Right cardiac atrium (tissue), 5 donors: Measurements from ENCODE around the gene ATP12A. TPM values are rescaled to one million over a fixed set of nuclear protein-coding genes. Genes with fewer than 3 reads are reported as not detected.

ENCODE experiments used
- ATAC-seq, 2 donors: fragments of 200-7000 bp; cut with Tn5 transposase; one replicate each; pipeline versions ENCODE4 v1.8.0 to v1.9.1; 2020; ENCODE audit warnings: moderate library complexity in 2 of 2, mild to moderate bottlenecking in 1 of 2
- DNase-seq, 3 donors: peaks; one replicate each; pipeline ENCODE4 v3.0.0-alpha.2; 2020
- H3K27ac ChIP-seq: one replicate; pipeline ENCODE4 v1.5.1; 2013; ENCODE audit warnings: mild to moderate bottlenecking, low read length, control low read depth, moderate library complexity
- H3K27me3 ChIP-seq: one replicate; pipeline ENCODE4 v1.6.1; 2013; ENCODE audit not compliant: control insufficient read depth, insufficient read depth
- H3K4me1 ChIP-seq: one replicate; pipeline ENCODE4 v1.6.1; 2013; ENCODE audit warnings: low read length; ENCODE audit not compliant: control insufficient read depth, insufficient read depth
- H3K4me3 ChIP-seq: one replicate; pipeline ENCODE4 v1.5.1; 2013; ENCODE audit warnings: low read length, control low read depth
- H3K9me3 ChIP-seq: one replicate; pipeline ENCODE4 v1.6.1; 2013; ENCODE audit warnings: low read length; ENCODE audit not compliant: control insufficient read depth
- WGBS: extraction: QIAGEN DNeasy Blood & Tissue Kit; methylation state at CpG from one replicate; pipeline ENCODE4 v1.1.7; 2013; 5-methylcytosine and 5-hydroxymethylcytosine counted together
- intact Hi-C, 4 donors: fragments of 100-400 bp; cut with DNase I; formaldehyde crosslinking; loops; one replicate each; pipeline versions ENCODE4 v1.11.0 to v1.14.0; 2022 to 2023
- polyA plus RNA-seq: library from polyadenylated mRNA; stranded (reverse); fragments of 200-250 nt; gene quantifications from one replicate; pipeline ENCODE4 v1.2.3, GENCODE V29; 2013
- total RNA-seq, 4 donors: library from RNA; stranded (reverse); fragmentation: NEBNext Ultra II Directional; extraction: Animal tissue kit (Norgen Biotek cat#: 25700); gene quantifications; one replicate each; pipeline ENCODE4 v1.2.1, GENCODE V29; 2021
- donor health status: healthy with polysubstance abuse.
- donor health status: DM: no; HTN: yes; CAD: no.
- donor health status: DM: no; HTN: no; CAD: no.
- donor health status: DM: no; HTN: yes; CAD: no; lungs with severe emphysema.
- donor health status: DM: yes; HTN: yes; CAD: no.

ATP12A gene
- total and polyA plus RNA-seq, 5 donors = not detected

- Histone ChIP-seq H3K9me3 (no peaks in the 10 kb centered on the region), H3K27me3 (no peaks in the 10 kb centered on the region), H3K27ac (no peak overlapping the region), H3K4me3 (no peak overlapping the region), H3K4me1 (no peaks in the 10 kb centered on the region)
- intact Hi-C loops = no loop called here
- WGBS = 89% methylated on average over 14 of the region's 14 CpGs
- ATAC-seq (no peak), DNase-seq (no peak)
Measured at GRCh38 chr13:24648983-24649687, 31.1 kb upstream of the ATP12A start.

DNA sequence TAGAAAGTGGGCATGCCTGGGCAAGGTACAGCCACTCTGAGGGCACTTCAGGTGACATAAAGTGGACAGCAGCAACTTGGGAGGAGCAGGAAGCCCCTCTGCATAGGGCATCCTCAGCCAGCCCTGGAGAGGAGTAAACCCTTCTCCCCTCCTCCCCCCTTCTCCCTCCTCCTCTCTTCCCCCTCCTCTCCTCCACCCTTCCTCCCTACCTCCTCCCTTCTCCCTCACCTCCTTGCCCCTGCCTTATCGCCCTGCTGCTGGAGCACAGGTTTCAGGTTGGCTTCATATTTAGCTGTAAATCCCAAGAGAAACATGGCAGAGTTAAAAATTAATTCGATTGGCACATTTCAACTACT lies 30.5 kb upstream of the ATP12A start:
- H3K9me3 ChIP-seq = no peaks in the 10 kb centered on the region
- no peak overlapping the region for H3K27ac ChIP-seq
- ATAC-seq (no peak), DNase-seq (no peak)
- no peak overlapping the region for H3K4me3 ChIP-seq
- H3K27me3 ChIP-seq = no peaks in the 10 kb centered on the region
- intact Hi-C loops = no loop called here
- WGBS = 73% methylated on average over 2 of the region's 2 CpGs
- H3K4me1 ChIP-seq = no peaks in the 10 kb centered on the region

DNA sequence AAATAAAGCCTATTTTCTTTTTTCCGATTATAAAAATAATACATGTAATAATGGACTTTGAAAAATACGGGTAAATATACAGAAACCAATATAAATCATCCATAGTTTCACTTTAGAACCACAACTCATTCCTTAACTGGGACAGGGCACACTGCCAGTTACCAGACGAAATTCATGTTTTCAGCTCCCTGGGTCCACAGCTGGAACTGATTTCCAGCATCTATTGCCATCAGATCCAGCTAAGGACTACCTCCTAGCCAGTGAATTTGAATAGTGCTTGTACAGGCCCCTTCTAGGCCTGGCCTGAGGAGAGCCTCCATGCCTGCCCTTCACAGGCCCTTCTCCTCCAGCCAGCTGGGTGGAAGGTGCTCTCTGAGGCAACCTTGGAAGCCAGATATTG lies 30.0 kb upstream of the ATP12A start:
- no peak overlapping the region for H3K27ac ChIP-seq
- H3K4me1 ChIP-seq = no peaks in the 10 kb centered on the region
- intact Hi-C loops = no loop called here
- no peaks in the 10 kb centered on the region for H3K9me3 ChIP-seq
- DNase-seq = no peak
- WGBS = 72% methylated on average over 3 of the region's 3 CpGs
- ATAC-seq = no peak
- H3K27me3 ChIP-seq = no peaks in the 10 kb centered on the region
- H3K4me3 ChIP-seq = no peak overlapping the region

DNA sequence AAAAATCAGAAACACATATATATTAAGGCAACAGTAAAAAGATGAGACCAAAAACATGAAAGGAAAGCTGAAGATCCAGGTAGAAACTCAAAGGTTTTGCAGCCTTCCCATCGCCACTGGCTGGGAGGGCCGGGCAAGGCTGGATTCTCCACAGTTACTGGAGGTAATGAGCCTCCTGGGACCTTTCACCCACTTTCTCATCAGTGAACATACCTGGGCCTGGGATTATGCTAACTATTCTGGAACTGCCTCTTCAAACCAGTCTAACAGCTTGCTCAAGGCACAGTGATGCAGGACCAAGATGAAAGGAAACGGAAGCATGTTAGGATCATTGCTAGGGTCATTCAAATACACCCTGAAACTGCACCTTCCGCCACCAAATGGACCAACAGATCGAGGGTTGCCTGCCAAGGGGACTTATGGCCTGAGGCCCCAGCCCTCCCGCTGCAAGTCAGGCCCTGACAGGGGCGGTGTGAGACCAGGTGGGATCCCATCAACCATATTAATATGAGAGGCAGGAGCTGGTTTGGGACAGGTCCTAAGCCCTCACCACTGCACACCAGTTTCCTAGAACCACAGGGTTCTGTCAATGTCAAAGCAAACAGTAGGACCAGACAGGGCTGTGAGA lies 28.4 kb upstream of the ATP12A start:
- Histone ChIP-seq H3K9me3 (no peaks in the 10 kb centered on the region), H3K4me1 (no peaks in the 10 kb centered on the region), H3K27me3 (no peaks in the 10 kb centered on the region), H3K27ac (no peak overlapping the region), H3K4me3 (no peak overlapping the region)
- ATAC-seq (peak in 1 of 2 donors; percentile 26), DNase-seq (no peak)
- intact Hi-C loops = no loop called here
- WGBS = 91% methylated on average over 7 of the region's 7 CpGs

DNA sequence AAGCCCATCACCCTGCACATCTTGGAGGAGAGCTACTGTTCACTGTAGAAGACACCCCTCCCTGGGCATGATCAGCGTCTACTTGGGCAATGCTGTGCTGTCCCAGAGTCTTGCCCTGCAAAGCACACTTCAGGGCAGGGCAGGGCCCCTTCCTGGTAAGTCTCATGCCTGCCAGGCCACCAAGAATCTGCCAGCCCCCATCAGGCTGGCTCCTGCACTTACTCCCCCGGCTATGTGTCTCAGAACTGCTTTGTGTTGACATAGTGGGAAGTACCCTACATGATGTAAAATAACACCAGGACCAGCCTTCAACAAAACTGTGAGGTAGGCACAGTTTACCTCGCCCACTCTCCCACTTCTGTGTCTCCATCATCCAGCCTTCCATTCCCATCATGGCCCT lies 27.8 kb upstream of the ATP12A start:
- Histone ChIP-seq H3K9me3 (no peaks in the 10 kb centered on the region), H3K4me3 (no peak overlapping the region), H3K27ac (no peak overlapping the region), H3K4me1 (no peaks in the 10 kb centered on the region), H3K27me3 (no peaks in the 10 kb centered on the region)
- ATAC-seq (no peak), DNase-seq (no peak)
- 92% methylated on average over 3 of the region's 3 CpGs for WGBS
- intact Hi-C loops = no loop called here

- no peak overlapping the region for H3K4me3 ChIP-seq
- ATAC-seq = no peak
- H3K4me1 ChIP-seq = no peaks in the 10 kb centered on the region
- no peak overlapping the region for H3K27ac ChIP-seq
- H3K27me3 ChIP-seq = no peaks in the 10 kb centered on the region
- no peak for DNase-seq
- WGBS = 59% methylated on average over 7 of the region's 7 CpGs
- intact Hi-C loops = no loop called here
- no peaks in the 10 kb centered on the region for H3K9me3 ChIP-seq
Measured at GRCh38 chr13:24654741-24655140, 25.5 kb upstream of the ATP12A start.

DNA sequence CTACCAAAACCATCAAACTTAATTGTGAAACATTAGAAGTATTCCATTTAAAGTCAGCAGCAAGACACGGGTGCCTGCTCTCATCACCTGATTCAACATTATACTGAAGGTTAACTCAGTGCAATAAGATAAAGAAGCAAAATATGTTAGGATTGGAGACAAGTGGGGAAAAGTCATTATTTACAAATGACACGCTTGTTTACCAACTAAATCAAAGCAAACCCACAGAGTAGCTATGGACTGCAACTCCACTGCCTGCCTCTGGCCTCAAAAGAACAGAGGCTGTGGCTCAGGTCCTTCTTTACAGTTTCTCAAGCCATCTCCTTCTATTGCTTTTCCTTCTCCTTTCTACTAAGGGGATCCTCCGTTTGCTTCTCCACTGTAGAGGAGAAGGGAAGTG lies 21.0 kb upstream of the ATP12A start:
- H3K27me3 ChIP-seq = no peaks in the 10 kb centered on the region
- no peak overlapping the region for H3K4me3 ChIP-seq
- no peak overlapping the region for H3K27ac ChIP-seq
- WGBS = 70% methylated on average over 3 of the region's 3 CpGs
- H3K4me1 ChIP-seq = no peaks in the 10 kb centered on the region
- ATAC-seq (no peak), DNase-seq (no peak)
- no peaks in the 10 kb centered on the region for H3K9me3 ChIP-seq
- intact Hi-C loops = no loop called here

DNA sequence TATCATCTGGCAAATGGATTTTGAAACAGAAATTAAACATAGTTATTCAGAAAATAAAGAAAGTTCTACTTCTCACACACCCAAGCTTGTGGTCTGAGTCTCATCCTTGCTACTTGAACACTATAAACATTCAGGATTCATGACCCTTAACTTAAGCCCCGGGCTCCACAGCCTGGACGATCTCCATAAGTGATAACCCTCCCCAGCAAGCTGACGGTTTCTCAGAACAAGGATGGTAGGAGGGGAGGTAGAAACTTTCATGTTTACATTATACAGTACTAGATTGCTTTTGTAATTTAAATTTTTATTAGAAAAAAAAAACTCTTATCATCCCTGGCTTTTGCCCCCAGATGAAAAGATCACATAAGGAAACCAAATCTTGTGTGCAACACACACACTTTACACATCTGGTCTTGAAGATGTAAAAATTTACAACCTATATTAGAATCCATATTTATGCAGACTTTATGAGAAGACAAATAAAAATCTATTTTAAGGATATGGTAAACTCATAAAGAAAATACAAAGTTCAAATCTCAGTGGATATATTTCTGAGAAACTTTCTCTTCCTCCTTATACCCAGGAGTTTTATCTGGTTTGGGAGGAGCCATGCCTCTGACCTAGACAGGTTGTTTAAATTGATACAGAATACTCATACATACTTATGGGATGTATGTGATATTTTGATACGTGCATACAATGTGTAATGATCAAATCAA lies 20.0 kb upstream of the ATP12A start:
- H3K27ac ChIP-seq = no peak overlapping the region
- no peak overlapping the region for H3K4me3 ChIP-seq
- no peak for DNase-seq
- no peaks in the 10 kb centered on the region for H3K9me3 ChIP-seq
- H3K27me3 ChIP-seq = no peaks in the 10 kb centered on the region
- WGBS = 39% methylated on average over 4 of the region's 4 CpGs
- no peak for ATAC-seq
- no peaks in the 10 kb centered on the region for H3K4me1 ChIP-seq
- intact Hi-C loops = no loop called here

- Histone ChIP-seq H3K9me3 (no peaks in the 10 kb centered on the region), H3K4me1 (no peaks in the 10 kb centered on the region), H3K27me3 (no peaks in the 10 kb centered on the region), H3K4me3 (no peak overlapping the region), H3K27ac (no peak overlapping the region)
- DNase-seq (no peak), ATAC-seq (no peak)
- intact Hi-C loops = no loop called here
- 87% methylated on average over 5 of the region's 5 CpGs for WGBS
Measured at GRCh38 chr13:24661713-24662112, 18.5 kb upstream of the ATP12A start.

- no peaks in the 10 kb centered on the region for H3K9me3 ChIP-seq
- WGBS = 81% methylated on average over 2 of the region's 2 CpGs
- H3K4me1 ChIP-seq = no peaks in the 10 kb centered on the region
- no peak for DNase-seq
- no peaks in the 10 kb centered on the region for H3K27me3 ChIP-seq
- ATAC-seq = no peak
- H3K27ac ChIP-seq = no peak overlapping the region
- H3K4me3 ChIP-seq = no peak overlapping the region
- intact Hi-C loops = no loop called here
Measured at GRCh38 chr13:24662195-24663088, 17.8 kb upstream of the ATP12A start.

GRCh38 chr13:24663089-24663395 lies 17.2 kb upstream of the ATP12A start:
- WGBS = 84% methylated on average over 4 of the region's 4 CpGs
- intact Hi-C loops = no loop called here
- DNase-seq = no peak

More at GRCh38 chr13:24663089-24663395, 17.2 kb upstream of the ATP12A start:
- Histone ChIP-seq H3K27ac (no peak overlapping the region), H3K4me3 (no peak overlapping the region), H3K9me3 (no peaks in the 10 kb centered on the region), H3K27me3 (peaks cover 3% of the 10 kb centered on the region), H3K4me1 (no peaks in the 10 kb centered on the region)
- ATAC-seq = no peak
